Stimulated activated CD8-positive, alpha-beta memory T cell treated with anti-CD3 and anti-CD28 coated beads, Interleukin-7, amount 100 ng/mL, for 48 hours (primary cell): ENCODE measurements around the gene ELMO1.

Experiments used
- DNase-seq, 2 donors: peaks; one replicate each; pipeline ENCODE4 v3.0.0-alpha.2; 2020; ENCODE audit warnings: low read depth in 1 of 2; ENCODE audit errors: extremely low read depth in 1 of 2

ELMO1 gene

DNA sequence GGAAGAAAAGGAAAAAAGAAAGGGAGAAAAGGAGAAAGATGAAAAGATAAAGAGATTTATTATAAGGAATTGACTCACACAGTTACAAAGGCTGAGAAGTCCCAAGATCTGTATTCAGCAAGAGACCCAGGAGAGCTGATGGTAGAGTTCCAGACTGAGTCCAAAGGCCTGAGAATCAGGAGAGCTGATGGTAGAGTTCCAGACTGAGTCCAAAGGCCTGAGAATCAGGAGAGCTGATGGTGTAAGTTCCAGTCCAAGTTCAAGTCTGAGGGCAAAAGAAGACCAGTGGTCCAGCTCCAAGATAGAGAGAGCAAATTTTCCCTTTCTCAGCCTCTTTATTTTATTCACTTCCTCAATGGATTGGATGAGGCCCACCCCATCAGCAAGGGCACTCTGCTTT lies 627.0 kb downstream of the ELMO1 start:
- DNase-seq: no peak

DNA sequence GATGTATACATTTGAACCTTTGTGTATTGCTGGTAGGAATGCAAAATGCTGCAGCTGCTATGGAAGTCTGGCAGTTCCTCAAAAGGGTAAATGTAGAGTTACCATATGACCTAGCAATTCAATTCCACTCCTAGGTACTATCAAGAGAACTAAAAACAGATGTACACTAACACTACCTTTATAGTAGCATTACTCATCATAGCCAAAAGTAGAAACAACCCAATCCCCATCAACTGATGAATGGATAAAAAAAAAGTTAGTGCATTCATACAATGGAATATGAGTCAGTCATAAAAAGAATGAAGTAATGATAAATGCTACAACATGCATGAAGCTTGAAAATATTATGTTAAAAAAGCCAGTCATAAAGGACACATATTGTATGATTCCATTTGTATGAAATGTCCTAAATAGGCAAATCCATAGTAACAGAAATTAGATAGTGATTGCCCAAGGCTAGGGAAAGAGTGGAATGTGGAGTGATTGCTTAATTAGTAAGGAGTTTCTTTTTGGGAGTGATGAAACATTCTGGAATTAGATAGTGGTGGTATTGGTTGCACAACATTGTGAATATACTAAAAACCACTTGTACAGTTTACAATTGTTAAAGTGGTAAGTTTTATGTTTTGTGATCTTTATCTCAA lies 628.0 kb downstream of the ELMO1 start:
- DNase-seq: no peak

DNA sequence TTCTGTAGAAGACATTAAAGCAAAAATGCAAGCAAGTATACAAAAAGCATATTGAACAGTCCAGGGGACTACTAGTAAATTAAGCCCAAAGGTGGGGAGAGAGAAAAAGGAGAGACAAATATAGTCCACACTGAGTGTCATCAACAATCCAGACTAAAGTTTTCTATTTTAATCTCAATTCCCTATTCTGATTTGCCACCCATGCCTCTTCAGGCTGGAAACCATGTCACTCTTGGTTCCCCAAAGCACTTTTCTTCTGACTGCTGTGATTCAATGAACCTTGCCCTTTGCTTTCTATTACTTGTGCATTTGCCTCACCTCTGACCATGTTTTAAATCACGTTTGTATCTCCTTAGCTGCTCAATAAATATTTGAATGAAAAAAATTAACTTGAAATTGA lies 629.0 kb downstream of the ELMO1 start:
- no peak for DNase-seq

DNA sequence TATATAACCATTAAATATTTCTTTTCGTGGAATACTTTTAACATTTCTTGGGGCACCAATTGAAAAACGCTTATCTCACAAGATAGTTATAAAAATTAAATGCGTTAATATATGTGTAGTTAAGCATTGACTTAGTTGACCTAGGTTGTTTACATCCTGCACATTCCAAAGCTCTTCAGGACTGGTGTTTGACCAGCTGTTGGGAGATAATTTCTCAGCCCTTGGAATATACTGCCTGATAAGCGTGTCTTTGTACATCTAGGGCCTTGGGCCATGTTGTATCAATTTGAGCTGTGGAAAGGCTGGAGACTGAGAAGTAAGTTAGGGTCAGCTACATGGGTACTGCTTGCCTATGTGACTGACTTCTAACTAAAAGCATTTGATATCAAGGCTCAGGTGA lies 634.4 kb downstream of the ELMO1 start:
- no peak for DNase-seq

DNA sequence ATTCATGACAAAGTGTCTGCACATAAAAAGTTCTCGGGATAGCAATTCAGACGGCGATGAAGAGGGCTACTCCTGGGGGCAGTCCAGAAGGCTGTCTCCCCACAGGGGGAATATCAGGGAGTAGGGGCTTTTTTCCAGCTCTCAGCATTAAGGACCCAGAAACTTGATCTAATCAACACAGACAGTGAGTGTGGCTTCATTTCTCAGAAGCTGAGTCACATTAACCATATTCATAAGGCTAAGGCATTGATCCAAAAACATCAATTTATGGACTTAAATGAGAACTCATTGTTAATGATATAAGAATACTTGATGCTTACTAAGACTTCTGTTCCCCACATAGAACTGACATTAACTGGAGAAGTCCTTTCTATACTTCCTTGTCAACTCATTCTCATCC lies 636.9 kb downstream of the ELMO1 start:
- DNase-seq: no peak

DNA sequence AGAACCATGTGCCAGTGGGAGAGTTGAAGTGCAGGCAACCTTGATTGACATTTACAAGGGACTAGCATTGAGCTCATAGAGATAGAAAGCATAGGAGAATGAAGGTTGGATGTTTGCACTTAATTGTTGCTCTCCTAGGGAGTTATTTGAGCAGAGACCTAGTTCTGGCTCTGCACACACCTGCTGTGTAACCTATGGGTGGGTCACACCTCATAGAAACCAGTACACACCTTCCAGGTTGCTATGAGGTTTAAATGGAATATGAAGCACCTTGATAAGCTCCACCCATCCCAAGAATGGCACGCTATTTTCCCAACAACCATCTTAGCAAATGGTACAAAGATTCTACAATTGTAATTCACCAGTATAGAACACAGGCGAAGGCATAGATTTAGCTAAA lies 638.2 kb downstream of the ELMO1 start:
- no peak for DNase-seq

DNA sequence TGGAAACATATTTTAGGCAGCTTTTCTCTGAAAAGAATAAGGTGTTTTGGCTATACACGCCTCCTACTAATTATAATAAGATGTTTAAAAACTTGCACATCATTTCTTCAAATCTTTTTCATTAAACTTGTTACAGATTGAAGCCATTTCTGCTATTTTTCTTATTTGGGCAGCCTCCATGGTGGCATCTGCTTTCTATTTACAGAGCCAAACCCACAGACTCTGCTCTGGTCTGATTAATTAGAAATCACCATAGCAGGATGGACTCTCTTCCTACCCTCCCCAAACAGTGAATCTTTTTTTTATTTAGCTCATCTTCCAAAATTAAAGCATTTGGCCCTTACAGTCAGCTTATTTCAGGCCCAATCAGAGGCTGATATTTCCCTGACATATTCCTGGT lies 638.6 kb downstream of the ELMO1 start:
- no peak for DNase-seq

DNA sequence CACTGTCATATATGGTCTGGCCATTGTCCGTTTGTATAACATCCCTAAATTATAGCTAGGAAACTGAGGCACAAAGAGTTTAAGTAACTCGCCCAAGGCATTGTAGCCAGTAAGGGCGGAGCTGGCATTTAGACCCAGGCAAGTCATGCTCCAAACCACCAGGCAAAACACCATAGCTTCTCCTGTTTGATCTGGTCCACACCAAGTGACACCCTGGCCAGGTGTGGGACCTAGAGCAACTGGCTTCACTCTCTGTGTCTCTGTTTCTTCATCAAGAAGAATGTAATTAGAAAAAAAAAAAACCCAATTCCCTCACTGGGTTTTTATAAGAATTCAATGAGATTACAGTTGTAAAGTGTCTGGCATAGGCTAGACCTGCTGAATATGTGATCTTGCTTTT lies 639.2 kb downstream of the ELMO1 start:
- no peak for DNase-seq

DNA sequence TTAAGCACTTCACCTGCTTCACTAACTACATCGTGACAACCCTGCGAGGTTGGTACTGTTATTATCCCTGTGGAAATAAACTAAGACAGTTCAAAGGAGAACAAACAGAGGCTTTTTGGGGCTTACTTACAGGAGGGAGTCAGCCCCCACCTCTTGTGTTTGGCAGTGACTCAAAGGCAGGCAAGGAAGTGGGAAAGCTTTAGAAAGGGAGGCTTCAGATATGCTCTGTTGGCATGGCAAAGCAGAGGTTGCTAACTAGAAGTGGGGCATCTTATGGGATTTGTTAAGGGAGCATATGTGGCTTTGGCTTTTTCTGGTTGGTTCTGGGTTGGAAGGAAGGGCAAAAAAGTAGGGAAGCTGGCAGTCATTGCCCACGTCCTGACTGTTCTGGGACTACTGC lies 639.6 kb downstream of the ELMO1 start:
- DNase-seq: no peak

DNA sequence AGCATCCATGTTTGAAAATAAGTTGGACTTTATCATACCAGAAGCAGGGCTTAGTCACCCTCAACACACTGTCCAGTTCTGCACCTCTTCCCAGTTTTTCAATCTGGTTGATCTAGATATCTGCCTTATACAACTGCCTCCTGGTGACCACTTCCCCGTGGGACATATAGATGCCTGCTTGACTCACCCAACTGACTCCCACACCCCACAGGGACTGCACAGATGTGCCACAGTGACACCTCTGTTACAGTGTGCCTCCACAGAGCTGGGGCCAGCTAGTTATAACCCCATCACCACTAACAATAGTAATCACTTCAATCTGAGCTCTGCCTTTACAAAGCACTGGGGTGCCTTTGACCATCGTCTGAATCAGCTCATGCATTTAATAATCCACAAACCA lies 641.8 kb downstream of the ELMO1 start:
- no peak for DNase-seq
